ENCODE measurements around the gene ALDH16A1. TPM values are rescaled to one million over a fixed set of nuclear protein-coding genes. Genes with fewer than 3 reads are reported as not detected.
A peak's percentile ranks its signal among the peaks of the same experiment; 100 is the strongest.

Gene ALDH16A1
- total RNA-seq, 1 donor from 2014 or later: 46.0 TPM

DNA sequence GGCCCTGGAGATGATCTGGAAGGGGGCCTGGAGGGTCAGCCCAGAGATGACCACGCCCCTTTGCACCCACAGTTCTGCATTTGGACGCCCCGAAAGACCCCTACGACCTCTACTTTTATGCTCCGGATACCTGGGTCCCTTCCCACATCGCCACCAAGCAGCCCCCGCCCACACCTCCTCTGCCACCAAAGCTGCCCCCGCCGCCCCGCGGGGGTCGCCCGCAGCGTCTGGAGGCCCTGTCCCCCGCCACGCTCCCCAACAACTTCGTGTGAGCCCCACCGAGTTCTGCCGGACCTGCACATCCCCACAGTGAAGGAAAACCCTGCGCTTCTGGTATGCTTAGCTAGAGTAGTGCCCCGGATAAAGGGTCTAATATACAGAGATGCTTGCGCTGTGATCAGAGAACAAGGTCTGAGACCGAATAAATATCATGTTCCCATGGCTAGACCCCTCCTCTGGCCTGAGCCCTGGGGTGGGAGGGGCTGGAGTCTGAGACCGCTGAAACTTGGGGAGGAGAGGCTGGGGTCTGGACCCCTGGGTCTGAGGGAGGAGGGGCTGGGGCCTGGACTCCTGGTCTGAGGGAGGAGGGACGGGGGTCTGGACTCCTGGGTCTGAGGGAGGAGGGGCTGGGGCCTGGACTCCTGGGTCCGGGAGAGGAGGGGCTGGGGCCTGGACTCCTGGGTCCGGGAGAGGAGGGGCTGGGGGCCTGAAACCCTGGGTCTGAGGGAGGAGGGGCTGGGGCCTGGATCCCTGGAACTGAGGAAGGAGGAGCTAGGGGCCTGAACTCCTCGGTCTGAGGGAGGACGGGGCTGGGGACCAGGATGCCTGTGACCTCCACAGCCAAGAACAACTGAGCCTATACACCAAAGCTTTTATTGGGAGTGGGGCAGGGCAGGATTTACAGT lies 24.2 kb upstream of the ALDH16A1 start:
- Mint-ChIP-seq H3K4me3 (ENCODE audit: low read depth) (peak overlapping the region; percentile 39), H3K4me1 (ENCODE audit: low read depth) (peaks cover 11% of the 10 kb centered on the region), H3K27ac (no peak overlapping the region), H3K36me3 (ENCODE audit: insufficient read depth) (no peaks in the 10 kb centered on the region), H3K9me3 (ENCODE audit: low read depth) (no peaks in the 10 kb centered on the region), H3K27me3 (peaks cover 91% of the 10 kb centered on the region)
- no peak for DNase-seq (ENCODE audit: low spot score, unreplicated experiment)
- TF ChIP-seq, protein P1, sequence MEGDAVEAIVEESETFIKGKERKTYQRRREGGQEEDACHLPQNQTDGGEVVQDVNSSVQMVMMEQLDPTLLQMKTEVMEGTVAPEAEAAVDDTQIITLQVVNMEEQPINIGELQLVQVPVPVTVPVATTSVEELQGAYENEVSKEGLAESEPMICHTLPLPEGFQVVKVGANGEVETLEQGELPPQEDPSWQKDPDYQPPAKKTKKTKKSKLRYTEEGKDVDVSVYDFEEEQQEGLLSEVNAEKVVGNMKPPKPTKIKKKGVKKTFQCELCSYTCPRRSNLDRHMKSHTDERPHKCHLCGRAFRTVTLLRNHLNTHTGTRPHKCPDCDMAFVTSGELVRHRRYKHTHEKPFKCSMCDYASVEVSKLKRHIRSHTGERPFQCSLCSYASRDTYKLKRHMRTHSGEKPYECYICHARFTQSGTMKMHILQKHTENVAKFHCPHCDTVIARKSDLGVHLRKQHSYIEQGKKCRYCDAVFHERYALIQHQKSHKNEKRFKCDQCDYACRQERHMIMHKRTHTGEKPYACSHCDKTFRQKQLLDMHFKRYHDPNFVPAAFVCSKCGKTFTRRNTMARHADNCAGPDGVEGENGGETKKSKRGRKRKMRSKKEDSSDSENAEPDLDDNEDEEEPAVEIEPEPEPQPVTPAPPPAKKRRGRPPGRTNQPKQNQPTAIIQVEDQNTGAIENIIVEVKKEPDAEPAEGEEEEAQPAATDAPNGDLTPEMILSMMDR (IDR thresholded peaks at IDR 0.05; ENCODE audit: unreplicated experiment): no peak

DNA sequence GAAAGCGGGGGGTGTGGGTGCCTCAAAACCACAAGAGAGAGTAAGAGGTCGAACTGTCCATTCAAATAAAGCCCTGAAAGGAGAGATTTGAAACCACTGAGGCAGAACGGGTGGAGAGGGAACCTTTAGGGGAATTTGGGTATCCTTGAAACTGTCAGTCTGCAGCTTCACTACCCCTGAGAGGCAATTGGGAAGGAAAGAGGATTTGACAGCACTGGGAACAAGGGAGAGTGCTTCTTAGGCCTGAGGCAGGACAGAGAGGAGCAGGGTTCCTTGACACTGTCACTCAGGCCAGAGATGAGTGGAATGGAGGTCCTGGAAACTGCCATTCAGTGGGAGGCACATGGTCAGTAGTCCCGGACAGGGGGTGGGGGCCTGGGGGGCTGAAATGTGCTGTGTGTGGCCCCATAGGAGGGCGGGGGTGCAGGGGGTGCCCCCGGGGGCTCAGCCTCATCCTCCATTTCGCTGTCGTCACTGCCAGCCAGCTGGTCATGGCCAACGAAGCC lies 22.8 kb upstream of the ALDH16A1 start:
- TF ChIP-seq, protein P1 (IDR thresholded peaks at IDR 0.05; ENCODE audit: unreplicated experiment): no peak
- Mint-ChIP-seq H3K36me3 (ENCODE audit: insufficient read depth) (no peaks in the 10 kb centered on the region), H3K9me3 (ENCODE audit: low read depth) (no peaks in the 10 kb centered on the region), H3K27ac (no peak overlapping the region), H3K4me3 (ENCODE audit: low read depth) (no peak overlapping the region), H3K27me3 (peaks cover 86% of the 10 kb centered on the region), H3K4me1 (ENCODE audit: low read depth) (peaks cover 11% of the 10 kb centered on the region)
- no peak for DNase-seq (ENCODE audit: low spot score, unreplicated experiment)

DNA sequence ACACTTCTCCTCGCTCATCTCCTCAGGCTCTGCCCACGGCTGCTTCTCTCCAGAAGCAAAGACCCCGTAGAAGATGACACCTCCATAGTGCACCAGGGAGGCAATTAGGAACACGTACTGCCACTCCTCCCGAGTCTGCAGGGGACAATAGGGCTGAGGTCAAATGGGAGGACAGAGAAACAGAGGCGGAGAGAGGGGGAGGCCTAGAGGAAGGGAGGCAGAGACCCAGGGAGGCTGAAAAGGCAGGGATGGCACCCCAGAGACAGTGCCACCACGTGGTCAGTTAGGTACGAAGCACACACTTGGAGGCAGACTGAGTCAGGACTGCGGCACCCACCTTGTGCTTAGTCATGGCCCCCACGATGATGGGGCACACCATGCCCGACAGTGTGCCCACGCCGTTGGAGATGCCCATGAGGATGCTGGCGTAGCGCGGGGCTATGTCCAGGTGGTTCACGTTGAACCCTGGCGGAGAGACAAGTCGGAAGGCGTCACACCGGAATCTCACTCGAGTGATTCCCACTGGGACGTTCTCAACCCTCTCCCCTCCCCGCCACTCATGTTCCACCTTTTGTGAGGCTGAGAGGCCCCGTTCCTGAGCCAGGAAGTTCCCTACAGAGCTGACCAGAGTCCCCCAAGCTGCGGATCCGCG lies 22.2 kb upstream of the ALDH16A1 start:
- H3K27me3 Mint-ChIP-seq: peaks cover 86% of the 10 kb centered on the region
- no peak for DNase-seq (ENCODE audit: low spot score, unreplicated experiment)
- no peak overlapping the region for H3K4me3 Mint-ChIP-seq (ENCODE audit: low read depth)

DNA sequence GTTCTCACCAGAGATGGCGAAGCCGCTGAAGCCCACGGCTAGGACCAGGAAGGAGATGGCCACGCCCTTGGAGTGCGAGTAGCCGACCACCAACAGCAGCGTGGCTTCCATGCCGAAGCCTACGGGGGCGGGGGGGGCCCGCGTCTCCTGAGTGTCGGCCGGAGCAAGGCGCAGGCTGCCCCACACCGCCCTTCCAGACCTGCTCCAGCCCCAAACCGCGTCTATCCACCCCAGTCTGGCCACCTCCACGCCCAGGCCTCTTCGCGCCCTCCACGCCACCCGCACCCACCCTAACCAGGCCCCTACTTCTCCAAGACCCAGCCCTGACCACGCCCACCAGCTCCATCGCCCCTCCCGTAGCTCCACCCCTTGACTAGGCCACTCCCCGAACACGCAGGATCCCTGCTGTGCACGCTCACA lies 21.7 kb upstream of the ALDH16A1 start:
- H3K4me3 Mint-ChIP-seq (ENCODE audit: low read depth): no peak overlapping the region
- TF ChIP-seq, protein P1 (IDR thresholded peaks at IDR 0.05; ENCODE audit: unreplicated experiment): no peak
- H3K36me3 Mint-ChIP-seq (ENCODE audit: insufficient read depth): no peaks in the 10 kb centered on the region
- no peak for DNase-seq (ENCODE audit: low spot score, unreplicated experiment)
- H3K4me1 Mint-ChIP-seq (ENCODE audit: low read depth): peaks cover 6% of the 10 kb centered on the region
- H3K27ac Mint-ChIP-seq: no peak overlapping the region
- H3K27me3 Mint-ChIP-seq: peaks cover 86% of the 10 kb centered on the region
- no peaks in the 10 kb centered on the region for H3K9me3 Mint-ChIP-seq (ENCODE audit: low read depth)

More for the DNA sequence above, 22.2 kb upstream of the ALDH16A1 start:
- H3K4me1 Mint-ChIP-seq (ENCODE audit: low read depth): peaks cover 8% of the 10 kb centered on the region
- no peak overlapping the region for H3K27ac Mint-ChIP-seq
- TF ChIP-seq, protein P1 (IDR thresholded peaks at IDR 0.05; ENCODE audit: unreplicated experiment): no peak
- H3K36me3 Mint-ChIP-seq (ENCODE audit: insufficient read depth): no peaks in the 10 kb centered on the region
- H3K9me3 Mint-ChIP-seq (ENCODE audit: low read depth): no peaks in the 10 kb centered on the region

Measured in progenitor cell of endocrine pancreas (in vitro differentiated cells).